HCT116 (cell line): ENCODE data around the gene CMTM8. TPM values are rescaled to one million over a fixed set of nuclear protein-coding genes. Genes with fewer than 3 reads are reported as not detected.

Experiments used
- ATAC-seq: fragments of 200-7000 bp; cut with Tn5 transposase; 2 replicates; pipeline ENCODE4 v1.9.1; 2020; ENCODE audit warnings: mild to moderate bottlenecking, moderate library complexity
- BruUV-seq: library from RNA; stranded (reverse); fragments of 400-500 nt; replicated peaks from 2 replicates; lab custom pipeline; 2021; lab: Mats Ljungman, UMichigan
- CTCF ChIA-PET: fragments of 300-600 bp; sonication (Branson Sonifier 250); formaldehyde crosslinking; loops from one replicate; lab custom pipeline; 2021; ENCODE audit warnings: antibody characterized with exemption; lab: Charles Lee
- POLR2A ChIA-PET: fragments of 300-600, 350-600 bp; sonication (Branson Sonifier 250); formaldehyde crosslinking; loops from one replicate; lab custom pipeline; 2021; ENCODE audit warnings: antibody characterized with exemption; lab: Charles Lee
- RAD21 ChIA-PET, 2 experiments: fragments of 300-600 bp; sonication (Branson Sonifier 250); formaldehyde crosslinking; loops; one replicate each; lab custom pipeline; 2023; ENCODE audit warnings: low total read pairs in 2 of 2; ENCODE audit not compliant: uncharacterized antibody in 2 of 2, unreplicated experiment in 2 of 2, low non-redundant PET in 1 of 2; lab: Charles Lee
- DNase-seq: peaks from one replicate; pipeline ENCODE4 v3.0.0-alpha.2; 2010; ENCODE audit warnings: low read depth, low spot score
- H2AFZ ChIP-seq: fragments of 200-600 bp; shearing (Covaris generic), sonication (generic); 2 replicates; pipeline ENCODE4 v1.6.1; 2017; ENCODE audit warnings: low read depth, mixed run types, mixed read lengths, antibody characterized with exemption, low read length; ENCODE audit not compliant: poor library complexity, severe bottlenecking
- H3K27ac ChIP-seq: 2 replicates; pipeline ENCODE4 v1.5.1; 2012; ENCODE audit warnings: low read depth, low read length
- H3K27me3 ChIP-seq: fragments of 200-600 bp; sonication (generic); 2 replicates; pipeline ENCODE4 v1.6.1; 2016; ENCODE audit warnings: mixed run types, low read length, mixed read lengths; ENCODE audit not compliant: insufficient read depth
- H3K36me3 ChIP-seq, 2 experiments: fragments of 200-500 bp in 1 of 2; fragments of 200-600 bp in 1 of 2; sonication (Bioruptor generic) in 1 of 2; sonication (generic) in 1 of 2; 2 replicates each; pipeline versions ENCODE4 v1.5.1 to v1.6.1; 2014 to 2016; ENCODE audit warnings: low read length in 2 of 2, inconsistent platforms in 1 of 2, mixed read lengths in 1 of 2, mixed run types in 1 of 2; ENCODE audit not compliant: insufficient read depth in 2 of 2, control insufficient read depth in 1 of 2
- H3K4me1 ChIP-seq, 2 experiments: fragments of 200-600 bp in 1 of 2; sonication (generic) in 1 of 2; 2 replicates each; pipeline versions ENCODE4 v1.5.1 to v1.6.1; 2012 to 2017; ENCODE audit warnings: low read length in 2 of 2, inconsistent platforms in 1 of 2, mild to moderate bottlenecking in 1 of 2, mixed read lengths in 1 of 2, mixed run types in 1 of 2, moderate library complexity in 1 of 2; ENCODE audit not compliant: insufficient read depth in 2 of 2, control insufficient read depth in 1 of 2
- H3K4me2 ChIP-seq: fragments of 200-600 bp; sonication (generic); 2 replicates; pipeline ENCODE4 v1.6.1; 2017; ENCODE audit warnings: mixed run types, low read length, mixed read lengths
- H3K4me3 ChIP-seq, 2 experiments: fragments of 200-600 bp in 1 of 2; sonication (generic) in 1 of 2; replicated peaks in 1 of 2; 2 replicates each; pipeline ENCODE4 v1.5.1; 2011 to 2016; ENCODE audit warnings: low read length in 2 of 2, control low read depth in 1 of 2, low read depth in 1 of 2, mild to moderate bottlenecking in 1 of 2, mixed read lengths in 1 of 2, mixed run types in 1 of 2
- H3K79me2 ChIP-seq: fragments of 200-600 bp; sonication (generic); 2 replicates; pipeline ENCODE4 v1.6.1; 2017; ENCODE audit warnings: mild to moderate bottlenecking, mixed run types, low read length, moderate library complexity, mixed read lengths; ENCODE audit not compliant: insufficient read depth
- H3K9ac ChIP-seq: fragments of 200-600 bp; sonication (generic); 2 replicates; pipeline ENCODE4 v1.6.1; 2016; ENCODE audit warnings: low read length, mixed read lengths
- H3K9me2 ChIP-seq: fragments of 200-600 bp; sonication (generic), shearing (Covaris generic); 2 replicates; pipeline ENCODE4 v1.6.1; 2017; ENCODE audit warnings: mixed run types, mild to moderate bottlenecking, moderate library complexity; ENCODE audit not compliant: insufficient read depth
- H3K9me3 ChIP-seq, 2 experiments: fragments of 200-500 bp in 1 of 2; fragments of 200-600 bp in 1 of 2; sonication (Bioruptor generic) in 1 of 2; sonication (generic) in 1 of 2; 2 replicates each; pipeline ENCODE4 v1.6.1; 2014 to 2017; ENCODE audit warnings: low read length in 2 of 2, mixed read lengths in 2 of 2, inconsistent platforms in 1 of 2, low read depth in 1 of 2, mild to moderate bottlenecking in 1 of 2, mixed run types in 1 of 2, moderate library complexity in 1 of 2; ENCODE audit not compliant: control insufficient read depth in 1 of 2, insufficient read depth in 1 of 2
- H4K20me1 ChIP-seq: fragments of 200-600 bp; sonication (generic), shearing (Covaris generic); 2 replicates; pipeline ENCODE4 v1.6.1; 2017; ENCODE audit warnings: mixed run types, mild to moderate bottlenecking, moderate library complexity; ENCODE audit not compliant: insufficient read depth
- EGR1 ChIP-seq: IDR thresholded peaks from 2 replicates; pipeline ENCODE4 v1.6.1; 2012; ENCODE audit warnings: low read depth
- ELF1 ChIP-seq: IDR thresholded peaks from 2 replicates; pipeline ENCODE4 v1.6.1; 2012; ENCODE audit warnings: low read depth, borderline replicate concordance
- EZH2 ChIP-seq: fragments of 200-600 bp; sonication (generic); IDR thresholded peaks from 2 replicates; pipeline ENCODE4 v1.6.1; 2017; ENCODE audit warnings: antibody characterized with exemption, mixed run types
- EZH2phosphoT487 ChIP-seq: fragments of 200-600 bp; IDR thresholded peaks from 2 replicates; pipeline ENCODE4 v1.6.1; 2018; ENCODE audit warnings: antibody characterized with exemption, borderline replicate concordance
- FOSL1 ChIP-seq: IDR thresholded peaks from 2 replicates; pipeline ENCODE4 v1.6.1; 2012; ENCODE audit warnings: low read depth
- JUND ChIP-seq: IDR thresholded peaks from 2 replicates; pipeline ENCODE4 v1.6.1; 2012
- POLR2A ChIP-seq: IDR thresholded peaks from 2 replicates; pipeline ENCODE4 v1.7.0; 2011; ENCODE audit warnings: borderline replicate concordance; ENCODE audit not compliant: insufficient read depth, insufficient read length; ENCODE audit errors: extremely low read depth
- POLR2AphosphoS5 ChIP-seq: IDR thresholded peaks from 2 replicates; pipeline ENCODE4 v1.6.1; 2011; ENCODE audit warnings: mild to moderate bottlenecking, low read depth, low read length, moderate library complexity
- RAD21 ChIP-seq: IDR thresholded peaks from 2 replicates; pipeline ENCODE4 v1.6.1; 2012; ENCODE audit warnings: low read depth, mild to moderate bottlenecking
- SP1 ChIP-seq: IDR thresholded peaks from 2 replicates; pipeline ENCODE4 v1.6.1; 2012; ENCODE audit warnings: low read depth
- TCF7L2 ChIP-seq: IDR thresholded peaks from 2 replicates; pipeline ENCODE4 v1.7.0; 2011; ENCODE audit warnings: borderline replicate concordance, inconsistent platforms; ENCODE audit not compliant: insufficient read depth, insufficient read length; ENCODE audit errors: extremely low read depth
- ZFX ChIP-seq: fragments of 450-650 bp; IDR thresholded peaks from 2 replicates; pipeline ENCODE4 v1.6.1; 2017
- ZNF274 ChIP-seq: fragments of 200-500 bp; sonication (Bioruptor generic); IDR thresholded peaks from 2 replicates; pipeline ENCODE4 v1.6.1; 2014; ENCODE audit warnings: mild to moderate bottlenecking, low read depth, low read length, inconsistent platforms
- intact Hi-C: fragments of 100-400 bp; cut with micrococcal nuclease; formaldehyde crosslinking; loops from 2 replicates; pipeline ENCODE4 v1.10.0; 2022
- total RNA-seq: library from RNA; stranded (reverse); gene quantifications from one replicate; pipeline ENCODE4 v1.2.1, GENCODE V29; 2021; ENCODE audit not compliant: unreplicated experiment
- TF ChIP-seq, protein P1 (sequence below), 3 experiments: fragments of 200-600 bp in 1 of 3; sonication (generic) in 1 of 3; IDR thresholded peaks in 2 of 3; conservative IDR thresholded peaks in 1 of 3; 2 replicates each; pipeline ENCODE4 v1.5.1; 2012 to 2017; ENCODE audit warnings: low read depth in 2 of 3, low read length in 2 of 3, antibody characterized with exemption in 1 of 3, borderline replicate concordance in 1 of 3, control low read depth in 1 of 3, mild to moderate bottlenecking in 1 of 3, mixed read lengths in 1 of 3, mixed run types in 1 of 3, moderate library complexity in 1 of 3; ENCODE audit not compliant: insufficient read depth in 1 of 3
- TF ChIP-seq, protein P2 (sequence below): IDR thresholded peaks from 2 replicates; pipeline ENCODE4 v1.6.1; 2012
- TF ChIP-seq, protein P3 (sequence below): IDR thresholded peaks from 2 replicates; pipeline ENCODE4 v1.6.1; 2011; ENCODE audit warnings: mild to moderate bottlenecking, low read length, moderate library complexity; ENCODE audit not compliant: insufficient replicate concordance; ENCODE audit errors: extremely low read depth
- TF ChIP-seq, protein P4 (sequence below): IDR thresholded peaks from 2 replicates; pipeline ENCODE4 v1.6.1; 2012; ENCODE audit warnings: low read depth

Gene CMTM8
- total RNA-seq, 1 experiment from 2014 or later: 19.4 TPM

DNA sequence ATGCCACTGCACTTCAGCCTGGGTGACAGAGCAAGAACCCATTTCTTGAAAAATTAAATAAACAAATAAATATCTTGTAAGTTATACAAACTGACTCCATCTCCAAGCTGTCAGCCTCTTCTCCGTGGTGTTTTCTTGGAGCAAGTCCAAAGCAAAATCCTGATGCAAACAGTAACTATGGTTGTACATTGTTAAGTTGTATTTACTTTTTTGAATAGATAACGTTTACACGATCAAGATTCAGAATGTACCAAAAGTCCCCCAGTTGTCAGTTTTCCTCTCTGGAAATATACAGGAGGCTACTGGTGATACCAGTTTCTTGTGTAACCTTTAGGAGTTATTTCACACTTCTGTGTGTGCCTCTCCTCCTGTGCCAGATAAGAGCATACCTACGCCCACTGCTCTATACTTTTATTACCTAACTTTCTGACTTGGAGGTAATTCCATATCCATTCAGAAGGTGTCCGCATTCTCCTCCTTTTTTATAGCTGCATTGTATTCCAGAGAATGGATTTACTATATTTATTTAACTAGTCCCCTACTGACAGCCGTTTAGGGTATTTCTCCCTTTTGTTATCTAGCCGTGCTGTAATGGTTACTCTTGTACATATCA, 167.3 kb downstream of the CMTM8 start:
- ChIA-PET RAD21 (no interaction called here), CTCF (no interaction called here), POLR2A (no interaction called here)
- Histone ChIP-seq H3K4me1 (peaks cover 21 to 64% of the 10 kb centered on the region in 2 experiments), H3K9me3 (no peaks in the 10 kb centered on the region), H3K4me2 (0 out of 2 replicates have a peak overlapping the region, but pooled peaks have one; percentile 21), H3K27ac (no peak overlapping the region), H4K20me1 (peaks cover 5% of the 10 kb centered on the region; the same call in 1 of the 2 replicates), H3K36me3 (no peaks in the 10 kb centered on the region), H3K9ac (no peak overlapping the region), H3K79me2 (peaks cover 98% of the 10 kb centered on the region), H3K4me3 (no peak overlapping the region), H2AFZ (no peak overlapping the region), H3K9me2 (no peaks in the 10 kb centered on the region), H3K27me3 (no peaks in the 10 kb centered on the region)
- TF ChIP-seq RAD21 (no peak), JUND (no peak), POLR2AphosphoS5 (no peak), ZFX (no peak), SP1 (no peak), ELF1 (no peak), POLR2A (no peak), FOSL1 (no peak), TCF7L2 (no peak), EGR1 (no peak), ZNF274 (no peak), EZH2phosphoT487 (no peak), EZH2 (no peak)
- TF ChIP-seq, protein P1, sequence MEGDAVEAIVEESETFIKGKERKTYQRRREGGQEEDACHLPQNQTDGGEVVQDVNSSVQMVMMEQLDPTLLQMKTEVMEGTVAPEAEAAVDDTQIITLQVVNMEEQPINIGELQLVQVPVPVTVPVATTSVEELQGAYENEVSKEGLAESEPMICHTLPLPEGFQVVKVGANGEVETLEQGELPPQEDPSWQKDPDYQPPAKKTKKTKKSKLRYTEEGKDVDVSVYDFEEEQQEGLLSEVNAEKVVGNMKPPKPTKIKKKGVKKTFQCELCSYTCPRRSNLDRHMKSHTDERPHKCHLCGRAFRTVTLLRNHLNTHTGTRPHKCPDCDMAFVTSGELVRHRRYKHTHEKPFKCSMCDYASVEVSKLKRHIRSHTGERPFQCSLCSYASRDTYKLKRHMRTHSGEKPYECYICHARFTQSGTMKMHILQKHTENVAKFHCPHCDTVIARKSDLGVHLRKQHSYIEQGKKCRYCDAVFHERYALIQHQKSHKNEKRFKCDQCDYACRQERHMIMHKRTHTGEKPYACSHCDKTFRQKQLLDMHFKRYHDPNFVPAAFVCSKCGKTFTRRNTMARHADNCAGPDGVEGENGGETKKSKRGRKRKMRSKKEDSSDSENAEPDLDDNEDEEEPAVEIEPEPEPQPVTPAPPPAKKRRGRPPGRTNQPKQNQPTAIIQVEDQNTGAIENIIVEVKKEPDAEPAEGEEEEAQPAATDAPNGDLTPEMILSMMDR (IDR thresholded peaks at IDR 0.05 in 2 of 3, conservative IDR thresholded peaks at IDR 0.05 in 1 of 3; ENCODE audit: borderline replicate concordance in 1 of 3, insufficient read depth in 1 of 3, low read depth in 2 of 3, low read length in 2 of 3): no peak
- TF ChIP-seq, protein P2, sequence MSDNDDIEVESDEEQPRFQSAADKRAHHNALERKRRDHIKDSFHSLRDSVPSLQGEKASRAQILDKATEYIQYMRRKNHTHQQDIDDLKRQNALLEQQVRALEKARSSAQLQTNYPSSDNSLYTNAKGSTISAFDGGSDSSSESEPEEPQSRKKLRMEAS: no peak
- TF ChIP-seq, protein P3, sequence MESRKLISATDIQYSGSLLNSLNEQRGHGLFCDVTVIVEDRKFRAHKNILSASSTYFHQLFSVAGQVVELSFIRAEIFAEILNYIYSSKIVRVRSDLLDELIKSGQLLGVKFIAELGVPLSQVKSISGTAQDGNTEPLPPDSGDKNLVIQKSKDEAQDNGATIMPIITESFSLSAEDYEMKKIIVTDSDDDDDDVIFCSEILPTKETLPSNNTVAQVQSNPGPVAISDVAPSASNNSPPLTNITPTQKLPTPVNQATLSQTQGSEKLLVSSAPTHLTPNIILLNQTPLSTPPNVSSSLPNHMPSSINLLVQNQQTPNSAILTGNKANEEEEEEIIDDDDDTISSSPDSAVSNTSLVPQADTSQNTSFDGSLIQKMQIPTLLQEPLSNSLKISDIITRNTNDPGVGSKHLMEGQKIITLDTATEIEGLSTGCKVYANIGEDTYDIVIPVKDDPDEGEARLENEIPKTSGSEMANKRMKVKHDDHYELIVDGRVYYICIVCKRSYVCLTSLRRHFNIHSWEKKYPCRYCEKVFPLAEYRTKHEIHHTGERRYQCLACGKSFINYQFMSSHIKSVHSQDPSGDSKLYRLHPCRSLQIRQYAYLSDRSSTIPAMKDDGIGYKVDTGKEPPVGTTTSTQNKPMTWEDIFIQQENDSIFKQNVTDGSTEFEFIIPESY: no peak
- TF ChIP-seq, protein P4, sequence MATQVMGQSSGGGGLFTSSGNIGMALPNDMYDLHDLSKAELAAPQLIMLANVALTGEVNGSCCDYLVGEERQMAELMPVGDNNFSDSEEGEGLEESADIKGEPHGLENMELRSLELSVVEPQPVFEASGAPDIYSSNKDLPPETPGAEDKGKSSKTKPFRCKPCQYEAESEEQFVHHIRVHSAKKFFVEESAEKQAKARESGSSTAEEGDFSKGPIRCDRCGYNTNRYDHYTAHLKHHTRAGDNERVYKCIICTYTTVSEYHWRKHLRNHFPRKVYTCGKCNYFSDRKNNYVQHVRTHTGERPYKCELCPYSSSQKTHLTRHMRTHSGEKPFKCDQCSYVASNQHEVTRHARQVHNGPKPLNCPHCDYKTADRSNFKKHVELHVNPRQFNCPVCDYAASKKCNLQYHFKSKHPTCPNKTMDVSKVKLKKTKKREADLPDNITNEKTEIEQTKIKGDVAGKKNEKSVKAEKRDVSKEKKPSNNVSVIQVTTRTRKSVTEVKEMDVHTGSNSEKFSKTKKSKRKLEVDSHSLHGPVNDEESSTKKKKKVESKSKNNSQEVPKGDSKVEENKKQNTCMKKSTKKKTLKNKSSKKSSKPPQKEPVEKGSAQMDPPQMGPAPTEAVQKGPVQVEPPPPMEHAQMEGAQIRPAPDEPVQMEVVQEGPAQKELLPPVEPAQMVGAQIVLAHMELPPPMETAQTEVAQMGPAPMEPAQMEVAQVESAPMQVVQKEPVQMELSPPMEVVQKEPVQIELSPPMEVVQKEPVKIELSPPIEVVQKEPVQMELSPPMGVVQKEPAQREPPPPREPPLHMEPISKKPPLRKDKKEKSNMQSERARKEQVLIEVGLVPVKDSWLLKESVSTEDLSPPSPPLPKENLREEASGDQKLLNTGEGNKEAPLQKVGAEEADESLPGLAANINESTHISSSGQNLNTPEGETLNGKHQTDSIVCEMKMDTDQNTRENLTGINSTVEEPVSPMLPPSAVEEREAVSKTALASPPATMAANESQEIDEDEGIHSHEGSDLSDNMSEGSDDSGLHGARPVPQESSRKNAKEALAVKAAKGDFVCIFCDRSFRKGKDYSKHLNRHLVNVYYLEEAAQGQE: no peak
- DNase-seq (no peak), ATAC-seq (no peak)
- no TSS peak for BruUV-seq
- intact Hi-C loops: no loop called here
